ENCODE data around the gene CLDN20. TPM values are rescaled to one million over a fixed set of nuclear protein-coding genes. Genes with fewer than 3 reads are reported as not detected.

The CLDN20 gene
- total RNA-seq, 1 experiment from 2014 or later: not detected

GRCh38 chr6:155287762-155288161 is 23.9 kb downstream of the CLDN20 start:
- no peak for TF ChIP-seq POLR2AphosphoS5 (IDR thresholded peaks at IDR 0.05; ENCODE audit: low read depth, low read length)
- TF ChIP-seq, protein P1, sequence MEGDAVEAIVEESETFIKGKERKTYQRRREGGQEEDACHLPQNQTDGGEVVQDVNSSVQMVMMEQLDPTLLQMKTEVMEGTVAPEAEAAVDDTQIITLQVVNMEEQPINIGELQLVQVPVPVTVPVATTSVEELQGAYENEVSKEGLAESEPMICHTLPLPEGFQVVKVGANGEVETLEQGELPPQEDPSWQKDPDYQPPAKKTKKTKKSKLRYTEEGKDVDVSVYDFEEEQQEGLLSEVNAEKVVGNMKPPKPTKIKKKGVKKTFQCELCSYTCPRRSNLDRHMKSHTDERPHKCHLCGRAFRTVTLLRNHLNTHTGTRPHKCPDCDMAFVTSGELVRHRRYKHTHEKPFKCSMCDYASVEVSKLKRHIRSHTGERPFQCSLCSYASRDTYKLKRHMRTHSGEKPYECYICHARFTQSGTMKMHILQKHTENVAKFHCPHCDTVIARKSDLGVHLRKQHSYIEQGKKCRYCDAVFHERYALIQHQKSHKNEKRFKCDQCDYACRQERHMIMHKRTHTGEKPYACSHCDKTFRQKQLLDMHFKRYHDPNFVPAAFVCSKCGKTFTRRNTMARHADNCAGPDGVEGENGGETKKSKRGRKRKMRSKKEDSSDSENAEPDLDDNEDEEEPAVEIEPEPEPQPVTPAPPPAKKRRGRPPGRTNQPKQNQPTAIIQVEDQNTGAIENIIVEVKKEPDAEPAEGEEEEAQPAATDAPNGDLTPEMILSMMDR (IDR thresholded peaks at IDR 0.05): 0 out of 2 replicates have a peak, but pooled peaks have one; percentile 15
- H3K9me3 ChIP-seq (ENCODE audit: control insufficient read depth, insufficient read depth, low read depth, low read length): no peaks in the 10 kb centered on the region
- DNase-seq (ENCODE audit: low read depth, low spot score) (no peak), ATAC-seq (no peak)
- H3K27me3 ChIP-seq (ENCODE audit: control insufficient read depth, insufficient read depth, low read length): no peaks in the 10 kb centered on the region
- BruUV-seq (replicated peaks): no TSS peak
- ChIA-PET CTCF (no interaction called here), POLR2A (no interaction called here)
- intact Hi-C loops (cut with micrococcal nuclease; ENCODE audit: unreplicated experiment): no loop called here
- no peak overlapping the region for H3K27ac ChIP-seq (ENCODE audit: low read length)
- no peaks in the 10 kb centered on the region for H3K4me1 ChIP-seq (ENCODE audit: control insufficient read depth, insufficient read depth, low read length)
- H3K4me3 ChIP-seq (ENCODE audit: low read depth in 2 of 2, low read length in 2 of 2): no peak overlapping the region
- in situ Hi-C loops (cut with HindIII; ENCODE audit: low pct_unique_long_range_greater_than_20kb, low sequenced_read_pairs): no loop called here
- H3K36me3 ChIP-seq (ENCODE audit: control insufficient read depth, insufficient read depth, low read length): peaks cover 14% of the 10 kb centered on the region

- H3K4me3 ChIP-seq (ENCODE audit: low read depth in 2 of 2, low read length in 2 of 2): no peak overlapping the region
- H3K36me3 ChIP-seq (ENCODE audit: control insufficient read depth, insufficient read depth, low read length): no peaks in the 10 kb centered on the region; the same call in 1 of the 2 replicates
- no peaks in the 10 kb centered on the region for H3K4me1 ChIP-seq (ENCODE audit: control insufficient read depth, insufficient read depth, low read length)
- in situ Hi-C loops (cut with HindIII; ENCODE audit: low pct_unique_long_range_greater_than_20kb, low sequenced_read_pairs): no loop called here
- H3K27me3 ChIP-seq (ENCODE audit: control insufficient read depth, insufficient read depth, low read length): no peaks in the 10 kb centered on the region
- BruUV-seq (replicated peaks): no TSS peak
- no peak for DNase-seq (ENCODE audit: low read depth, low spot score)
- TF ChIP-seq, protein P1 (IDR thresholded peaks at IDR 0.05): no peak
- TF ChIP-seq TCF7L2 (IDR thresholded peaks at IDR 0.05; ENCODE audit: low read depth, low read length) (no peak), SIN3A (IDR thresholded peaks at IDR 0.05; ENCODE audit: borderline replicate concordance, insufficient read depth, low read depth, low read length) (no peak), POLR2AphosphoS5 (IDR thresholded peaks at IDR 0.05; ENCODE audit: low read depth, low read length) (no peak), REST (IDR thresholded peaks at IDR 0.05; ENCODE audit: insufficient read depth in 1 of 2, low read depth in 2 of 2, low read length in 1 of 2) (no peak)
- no peak overlapping the region for H3K27ac ChIP-seq (ENCODE audit: low read length)
- ChIA-PET CTCF (no interaction called here), POLR2A (interaction anchor here (0.6 kb wide), 1 partner anchor 312 kb away, joined by 8 read pairs; no protein-coding TSS in a partner anchor)
- no peak for ATAC-seq
- H3K9me3 ChIP-seq (ENCODE audit: control insufficient read depth, insufficient read depth, low read depth, low read length): no peaks in the 10 kb centered on the region
- intact Hi-C loops (cut with micrococcal nuclease; ENCODE audit: unreplicated experiment): no loop called here
Measured at GRCh38 chr6:155290491-155290890, 26.7 kb downstream of the CLDN20 start.

Measured in Panc1 (cell line).